A673 (cell line): ENCODE data around the gene ADGRG1. TPM values are rescaled to one million over a fixed set of nuclear protein-coding genes. Genes with fewer than 3 reads are reported as not detected.

Source experiments
- BruUV-seq: library from RNA; stranded (reverse); fragments of 400-500 nt; replicated peaks from 2 replicates; lab custom pipeline; 2021; lab: Mats Ljungman, UMichigan
- CTCF ChIA-PET: fragments of 300-600 bp; sonication (Branson Sonifier 250); formaldehyde crosslinking; loops from one replicate; lab custom pipeline; 2022; ENCODE audit warnings: antibody characterized with exemption; lab: Charles Lee
- POLR2A ChIA-PET: fragments of 300-600 bp; sonication (Branson Sonifier 250); formaldehyde crosslinking; loops from one replicate; lab custom pipeline; 2022; ENCODE audit warnings: antibody characterized with exemption; ENCODE audit not compliant: low non-redundant PET; lab: Charles Lee
- DNase-seq: peaks from one replicate; pipeline ENCODE4 v3.0.0-alpha.2; 2015; ENCODE audit warnings: low spot score
- H3K27ac ChIP-seq: fragments of 200-600 bp; sonication (generic); 2 replicates; pipeline ENCODE4 v1.5.1; 2016; ENCODE audit warnings: mixed run types, low read depth, mild to moderate bottlenecking, mixed read lengths, antibody characterized with exemption, low read length; ENCODE audit not compliant: poor library complexity, severe bottlenecking
- H3K27me3 ChIP-seq: fragments of 200-600 bp; sonication (generic); replicated peaks from 2 replicates; pipeline ENCODE4 v1.6.1; 2017; ENCODE audit warnings: mixed run types, low read depth, mild to moderate bottlenecking, mixed read lengths, antibody characterized with exemption, low read length; ENCODE audit not compliant: insufficient read depth, poor library complexity
- H3K36me3 ChIP-seq: fragments of 200-600 bp; sonication (generic); 2 replicates; pipeline ENCODE4 v1.6.1; 2016; ENCODE audit warnings: mixed run types, mild to moderate bottlenecking, mixed read lengths, antibody characterized with exemption, low read length; ENCODE audit not compliant: insufficient read depth, poor library complexity, severe bottlenecking
- H3K4me1 ChIP-seq: fragments of 200-600 bp; sonication (generic); 2 replicates; pipeline ENCODE4 v1.6.1; 2017; ENCODE audit warnings: mixed run types, mild to moderate bottlenecking, mixed read lengths, antibody characterized with exemption, low read length; ENCODE audit not compliant: insufficient read depth, poor library complexity, severe bottlenecking
- H3K4me3 ChIP-seq: fragments of 200-600 bp; sonication (generic); 2 replicates; pipeline ENCODE4 v1.5.1; 2016; ENCODE audit warnings: low read depth, mixed run types, mild to moderate bottlenecking, mixed read lengths, low read length; ENCODE audit not compliant: poor library complexity, severe bottlenecking
- H3K9me3 ChIP-seq: fragments of 200-600 bp; sonication (generic); 2 replicates; pipeline ENCODE4 v1.6.1; 2016; ENCODE audit warnings: mixed run types, low read depth, mild to moderate bottlenecking, mixed read lengths, antibody characterized with exemption, low read length; ENCODE audit not compliant: poor library complexity, severe bottlenecking
- CTCF ChIP-seq: fragments of 300-800, 200-600 bp; sonication (generic); conservative IDR thresholded peaks from 2 replicates; pipeline ENCODE4 v1.5.1; 2017; ENCODE audit warnings: low read depth, mild to moderate bottlenecking, antibody characterized with exemption, low read length, moderate library complexity, mixed read lengths
- EZH2 ChIP-seq: fragments of 200-600 bp; sonication (generic); IDR thresholded peaks from 2 replicates; pipeline ENCODE4 v1.6.1; 2017; ENCODE audit warnings: borderline replicate concordance, low read depth, mild to moderate bottlenecking, mixed read lengths, antibody characterized with exemption, low read length; ENCODE audit not compliant: poor library complexity, severe bottlenecking
- intact Hi-C: fragments of 100-400 bp; cut with micrococcal nuclease; formaldehyde crosslinking; loops from one replicate; pipeline ENCODE4 v1.10.0; 2022; ENCODE audit not compliant: unreplicated experiment
- total RNA-seq: library from RNA; stranded (reverse); gene quantifications from 2 replicates; pipeline ENCODE4 v1.2.3, GENCODE V29; 2021

The ADGRG1 gene
- total RNA-seq, 1 experiment from 2014 or later = 0.75 TPM

- no peak for TF ChIP-seq EZH2
- no peak for TF ChIP-seq CTCF
- Histone ChIP-seq H3K27me3 (no peaks in the 10 kb centered on the region), H3K4me1 (no peaks in the 10 kb centered on the region), H3K36me3 (no peaks in the 10 kb centered on the region), H3K9me3 (no peaks in the 10 kb centered on the region), H3K4me3 (no peak overlapping the region), H3K27ac (no peak overlapping the region)
- BruUV-seq = no TSS peak
- intact Hi-C loops = loop anchor here (5.0 kb wide), 1 partner anchor 365 kb away; no protein-coding TSS in a partner anchor
- POLR2A ChIA-PET = no interaction called here
- DNase-seq = no peak
- CTCF ChIA-PET = no interaction called here
These were observed 18.9 kb downstream of the ADGRG1 start for GRCh38 chr16:57647136-57647875.

- Histone ChIP-seq H3K27me3 (no peaks in the 10 kb centered on the region), H3K27ac (no peak overlapping the region), H3K9me3 (no peaks in the 10 kb centered on the region), H3K4me1 (no peaks in the 10 kb centered on the region), H3K4me3 (no peak overlapping the region), H3K36me3 (no peaks in the 10 kb centered on the region)
- intact Hi-C loops = loop anchor here (5.0 kb wide), 1 partner anchor 364 kb away; no protein-coding TSS in a partner anchor
- ChIA-PET POLR2A (no interaction called here), CTCF (no interaction called here)
- BruUV-seq = no TSS peak
- no peak for TF ChIP-seq CTCF
- TF ChIP-seq EZH2 = no peak
- DNase-seq = no peak
These were observed 19.7 kb downstream of the ADGRG1 start for GRCh38 chr16:57648125-57648524.

GRCh38 chr16:57648581-57649442 lies 20.4 kb downstream of the ADGRG1 start:
- Histone ChIP-seq H3K27me3 (no peaks in the 10 kb centered on the region), H3K27ac (no peak overlapping the region), H3K4me3 (no peak overlapping the region), H3K36me3 (no peaks in the 10 kb centered on the region), H3K4me1 (no peaks in the 10 kb centered on the region), H3K9me3 (no peaks in the 10 kb centered on the region)
- intact Hi-C loops = loop anchor here (1.0 to 5.0 kb wide), 4 partner anchors 58 to 363 kb away; no protein-coding TSS in a partner anchor
- peak; percentile 87 for DNase-seq
- ChIA-PET CTCF (interaction anchor here (0.5 kb wide), 1 partner anchor 320 kb away, joined by 6 read pairs; no protein-coding TSS in a partner anchor), POLR2A (no interaction called here)
- TF ChIP-seq EZH2 (no peak), CTCF (peak; percentile 100)
- BruUV-seq = no TSS peak
